Stimulated activated CD8-positive, alpha-beta memory T cell treated with anti-CD3 and anti-CD28 coated beads, Interleukin-15, amount 100 ng/mL, for 24 hours (primary cell): ENCODE measurements around the gene SLC7A7.
"Not testable (repeated sequence)": the region's sequence is repeated elsewhere in the genome, so short reads cannot be mapped to it uniquely, and the experiment has no call there.

ENCODE experiments used
- DNase-seq: peaks from one replicate; pipeline ENCODE4 v3.0.0-alpha.2; 2020; ENCODE audit warnings: low read depth

Gene SLC7A7

DNA sequence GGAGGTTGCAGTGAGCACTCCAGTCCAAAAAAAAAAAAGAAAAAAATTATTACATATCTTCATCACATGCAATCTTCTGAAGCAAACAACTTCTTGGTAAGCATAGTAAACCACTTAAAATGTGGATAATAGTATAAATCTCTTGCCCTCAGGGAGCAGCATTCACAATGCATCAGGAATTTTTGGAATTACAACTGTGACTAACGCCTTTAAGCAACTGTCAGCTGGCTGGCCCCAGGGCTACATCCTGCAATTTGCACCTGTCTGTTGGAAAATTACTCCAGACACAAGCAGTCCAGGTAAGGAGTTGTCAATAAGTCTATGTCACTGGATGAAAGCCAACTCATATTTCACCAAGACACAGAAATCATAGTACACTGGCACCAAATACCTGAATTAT is 5.5 kb upstream of the SLC7A7 start:
- DNase-seq = no peak

DNA sequence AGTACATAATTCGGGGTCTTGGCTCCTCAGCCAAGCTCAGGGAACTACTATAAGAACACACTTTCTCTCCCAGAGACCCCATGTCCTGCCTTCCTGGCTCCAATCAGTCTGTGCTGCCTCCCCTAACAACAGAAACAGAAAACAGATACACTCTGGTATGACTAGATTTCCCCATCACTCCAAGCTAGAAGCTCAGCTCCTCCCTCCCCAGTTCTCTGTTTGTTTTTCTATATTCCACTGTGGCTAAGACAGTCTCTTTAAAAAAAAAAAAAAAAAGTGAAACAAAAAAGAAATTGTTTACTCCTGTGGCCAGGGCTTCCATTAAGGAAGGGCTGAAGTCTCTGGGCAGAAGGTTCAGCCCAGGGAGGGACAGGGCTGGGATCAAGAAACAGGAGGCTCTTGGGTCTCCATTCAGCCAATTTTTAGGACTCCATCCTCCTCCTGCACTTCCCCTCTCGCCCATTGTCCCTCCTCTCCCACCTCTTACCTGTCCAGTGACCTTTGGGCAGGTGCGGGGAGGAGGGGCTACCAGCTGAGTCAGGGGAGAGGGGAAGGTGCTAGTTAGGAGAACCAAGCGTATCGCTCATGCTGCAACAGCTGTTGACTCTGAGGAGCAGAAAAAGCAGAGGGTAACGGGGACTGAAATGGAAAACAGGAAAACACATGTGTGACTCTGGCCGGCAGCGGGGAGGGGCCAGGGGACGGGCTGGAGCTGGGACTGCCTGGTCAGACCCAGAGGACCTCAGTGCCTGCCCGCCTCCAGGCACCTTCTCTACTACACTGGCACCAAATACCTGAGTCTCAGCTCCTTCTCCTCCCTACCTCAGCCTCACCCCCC is 4.1 kb upstream of the SLC7A7 start:
- no peak for DNase-seq

DNA sequence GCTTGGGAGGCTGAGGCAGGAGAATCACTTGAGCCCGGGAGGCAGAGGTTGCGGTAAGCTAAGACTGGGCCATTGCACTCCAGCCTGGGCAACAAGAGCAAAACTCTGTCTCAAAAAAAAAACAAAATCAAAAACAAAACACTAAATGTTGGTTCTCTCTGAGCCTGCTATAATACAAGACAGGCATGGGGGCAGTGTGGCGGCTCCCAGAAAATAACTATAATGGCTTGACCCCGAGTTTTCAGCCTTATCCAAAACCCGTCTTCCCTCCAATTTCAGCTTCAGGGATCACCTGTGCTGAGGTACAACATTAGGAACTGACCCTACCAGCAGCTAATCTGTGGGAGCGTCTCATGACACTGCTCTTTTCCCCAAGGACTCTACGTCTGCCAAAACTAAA is 862 bp downstream of the SLC7A7 start:
- no peak for DNase-seq

DNA sequence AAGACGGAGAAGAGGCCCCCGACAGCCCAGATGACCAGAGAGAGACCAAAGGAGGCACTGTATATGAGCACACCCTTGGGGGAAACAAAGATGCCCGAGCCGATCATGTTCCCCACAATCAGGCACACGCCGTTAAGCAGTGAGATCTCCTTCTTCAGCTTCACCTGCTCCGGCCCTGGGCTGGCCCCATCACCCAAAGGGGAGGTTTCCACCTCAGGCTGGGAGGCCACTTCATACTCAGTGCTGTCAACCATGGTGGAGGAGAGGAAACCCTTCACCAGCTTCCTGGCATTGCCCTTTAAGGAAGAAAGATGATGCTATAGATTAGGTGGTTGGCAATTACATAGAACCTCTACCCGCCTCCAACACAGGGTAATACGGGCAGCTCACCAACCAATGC is 2.1 kb downstream of the SLC7A7 start:
- DNase-seq = no peak

DNA sequence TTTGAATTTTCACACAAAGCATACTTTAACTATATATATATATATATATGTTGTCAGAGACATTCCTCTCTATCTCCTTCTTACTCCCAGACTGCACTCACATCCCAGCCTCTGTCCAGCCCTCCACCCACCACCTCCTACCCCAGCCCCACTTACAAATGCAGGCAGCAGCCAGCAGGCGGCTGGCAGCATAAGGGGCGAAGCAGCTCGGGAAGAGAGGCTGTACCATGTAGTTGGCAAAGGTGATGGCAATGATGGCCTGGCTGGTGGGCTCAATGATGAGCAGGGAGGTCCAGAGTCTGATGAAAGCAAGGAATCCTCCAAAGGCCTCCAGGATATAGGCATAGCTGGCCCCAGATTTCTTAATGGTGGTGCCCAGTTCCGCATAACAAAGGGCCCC is 2.5 kb downstream of the SLC7A7 start:
- no peak for DNase-seq

DNA sequence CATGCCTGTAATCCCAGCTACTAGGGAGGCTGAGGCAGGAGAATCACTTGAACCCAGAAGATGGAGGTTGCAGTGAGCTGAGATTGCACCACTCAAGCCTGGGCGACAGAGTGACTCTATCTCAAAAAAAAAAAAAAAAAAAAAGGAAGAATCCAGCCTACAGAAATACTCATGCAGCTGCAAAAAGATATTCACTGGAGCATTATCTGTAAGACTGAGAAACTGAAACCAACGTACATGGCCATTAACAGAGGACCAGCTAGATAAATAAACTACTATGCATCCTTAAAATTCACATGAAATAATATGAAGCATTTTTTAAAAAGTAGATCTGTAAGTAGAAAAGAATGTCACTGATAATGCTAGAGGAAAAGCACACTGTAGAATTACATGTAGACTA is 3.5 kb downstream of the SLC7A7 start:
- no peak for DNase-seq

DNA sequence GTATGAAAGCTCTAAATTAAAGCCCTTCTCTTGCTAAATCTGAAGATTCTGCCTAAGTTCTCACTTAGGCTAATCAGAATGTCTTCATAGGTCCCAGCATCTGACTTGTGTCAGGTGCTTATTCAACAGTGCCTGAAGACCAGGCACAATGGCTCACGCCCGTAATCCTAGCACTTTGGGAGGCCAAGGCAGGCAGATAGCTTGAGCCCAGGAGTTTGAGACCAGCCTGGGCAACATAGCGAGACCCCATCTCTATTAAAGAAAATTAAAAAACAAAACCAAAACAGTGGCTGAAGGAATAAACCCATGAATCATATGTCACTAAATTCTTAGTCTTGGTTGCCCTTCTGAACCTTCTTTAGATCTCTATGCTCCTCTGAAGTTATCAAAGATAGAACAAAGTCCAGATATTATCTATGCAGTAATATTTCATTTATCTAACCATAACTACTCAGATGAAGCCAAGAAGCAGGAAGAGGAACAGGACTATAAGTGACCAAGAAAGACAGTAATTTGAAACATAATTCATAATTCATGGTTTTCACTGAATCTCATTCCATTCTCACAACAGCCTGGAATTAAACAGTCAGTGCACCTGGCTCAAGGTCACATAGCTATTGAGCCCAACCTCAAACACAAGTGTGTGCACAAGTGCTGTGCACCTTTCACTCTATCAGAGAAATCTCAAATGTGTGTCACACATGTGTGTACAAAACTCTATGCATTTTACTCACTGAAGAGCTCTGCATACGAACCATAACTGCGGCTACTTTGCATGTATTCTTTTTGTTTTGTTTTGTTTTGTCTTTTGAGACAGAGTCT is 6.6 kb downstream of the SLC7A7 start:
- DNase-seq = no peak

DNA sequence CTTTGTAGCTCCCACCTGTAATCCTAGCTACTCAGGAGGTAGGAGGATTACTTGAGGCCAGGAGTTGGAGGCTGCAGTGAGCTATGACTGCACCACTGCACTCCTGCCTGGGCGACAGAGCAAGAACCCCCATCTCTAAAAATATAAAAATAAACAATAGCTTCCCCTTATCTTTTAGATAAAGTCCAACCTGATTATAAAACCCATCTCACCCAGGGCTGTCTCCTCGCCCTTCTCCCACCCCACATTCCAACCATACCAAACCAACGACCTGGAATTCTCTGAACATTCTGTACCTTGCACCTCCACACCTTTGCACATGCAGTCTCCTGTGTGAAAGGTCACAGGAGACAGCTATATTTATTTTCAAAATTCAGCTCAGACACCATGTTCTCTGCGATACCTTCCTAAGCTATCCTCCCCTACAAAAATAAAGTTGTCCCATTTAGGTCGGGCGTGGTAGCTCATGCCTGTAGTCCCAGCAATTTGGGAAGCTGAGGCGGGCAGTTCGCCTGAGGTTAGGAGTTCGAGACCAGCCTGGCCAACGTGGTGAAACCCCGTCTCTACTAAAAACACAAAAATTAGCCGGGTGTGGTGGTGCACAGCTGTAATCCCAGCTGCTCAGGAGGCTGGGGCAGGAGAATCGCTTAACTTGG is 7.7 kb downstream of the SLC7A7 start:
- no peak for DNase-seq

DNA sequence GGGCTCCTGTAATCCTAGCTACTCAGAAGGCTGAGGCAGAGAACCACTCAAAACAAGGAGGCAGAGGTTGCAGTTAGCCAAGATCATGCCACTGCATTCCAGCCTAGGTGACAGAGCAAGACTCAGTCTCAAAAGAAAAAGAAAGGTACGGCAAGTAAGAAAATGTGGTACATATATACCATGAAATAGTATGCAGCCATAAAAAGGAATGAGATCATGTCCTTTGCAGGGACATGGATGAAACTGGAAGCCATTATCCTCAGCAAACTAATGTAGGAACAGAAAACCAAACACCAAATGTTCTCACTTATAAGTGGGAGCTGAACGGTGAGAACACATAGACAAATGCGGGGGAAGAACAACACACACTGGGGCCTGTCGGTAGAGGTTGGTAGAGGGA is 10.0 kb downstream of the SLC7A7 start:
- not testable (repeated sequence) for DNase-seq

DNA sequence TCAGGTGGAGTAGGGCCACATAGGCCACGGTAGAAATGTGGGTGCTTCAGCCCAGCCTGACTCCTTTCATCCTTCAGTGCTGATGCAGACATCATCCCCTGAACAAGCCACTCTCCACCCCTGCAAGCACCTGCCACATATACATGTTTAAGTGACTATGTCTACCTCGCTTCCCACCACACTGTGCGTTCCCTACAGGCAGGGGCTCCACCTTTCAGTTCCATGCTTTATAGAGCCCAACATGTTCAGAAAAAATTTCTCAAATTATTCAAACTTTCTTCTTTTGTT is 11.6 kb downstream of the SLC7A7 start:
- DNase-seq = no peak

DNA sequence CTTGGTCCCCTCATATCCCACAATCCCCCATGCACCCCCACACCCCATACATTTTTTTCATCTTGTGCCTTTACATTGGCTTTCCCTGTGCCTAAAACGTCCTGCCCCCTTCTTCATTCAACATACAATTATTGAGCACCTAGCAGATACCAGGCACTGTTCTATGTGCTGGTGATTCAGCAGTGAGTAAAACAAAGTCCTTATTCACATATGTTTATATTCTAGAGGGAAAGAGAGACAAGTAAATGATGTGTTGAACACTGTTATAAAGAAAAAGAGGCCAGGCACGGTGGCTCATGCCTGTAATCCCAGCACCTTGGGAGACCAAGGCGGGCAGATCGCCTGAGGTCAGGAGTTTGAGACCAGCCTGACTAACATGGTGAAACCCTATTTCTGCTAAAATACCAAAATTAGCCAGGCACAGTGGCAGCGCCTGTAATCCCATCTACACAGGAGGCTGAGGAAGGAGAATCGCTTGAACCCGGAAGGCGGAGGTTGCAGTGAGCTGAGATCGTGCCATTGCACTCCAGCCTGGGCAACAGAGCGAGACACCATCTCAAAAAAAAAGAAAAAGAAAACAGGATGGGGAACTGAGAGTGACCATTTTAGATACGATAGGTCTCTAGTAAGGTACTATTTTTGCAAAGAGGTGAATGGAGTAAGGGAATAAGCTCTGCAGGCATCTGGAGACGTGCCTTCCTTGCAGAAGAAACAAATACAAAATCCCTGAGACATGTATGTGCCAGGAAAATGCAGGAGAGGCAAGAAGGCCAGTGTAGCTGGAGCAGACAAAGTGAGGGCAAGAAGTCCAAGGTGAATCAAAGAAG is 12.2 kb downstream of the SLC7A7 start:
- DNase-seq = no peak

DNA sequence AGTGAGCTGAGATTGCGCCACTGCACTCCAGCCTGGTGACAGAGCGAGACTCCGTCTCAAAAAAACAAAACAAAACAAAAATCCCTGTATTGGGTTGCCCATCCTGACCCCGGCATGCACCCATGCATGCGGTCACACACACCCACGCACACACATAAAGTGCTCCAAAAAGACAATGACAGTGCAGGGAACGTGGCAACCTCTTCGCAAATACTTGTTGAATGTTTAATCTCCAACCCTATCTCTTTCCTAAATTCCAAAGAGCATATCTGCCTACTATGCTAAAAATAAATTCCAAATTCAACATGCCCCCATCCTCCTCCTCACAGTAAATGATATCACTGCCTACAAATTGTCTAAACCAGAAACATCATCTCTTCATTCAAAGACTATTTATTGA is 13.5 kb downstream of the SLC7A7 start:
- no peak for DNase-seq

DNA sequence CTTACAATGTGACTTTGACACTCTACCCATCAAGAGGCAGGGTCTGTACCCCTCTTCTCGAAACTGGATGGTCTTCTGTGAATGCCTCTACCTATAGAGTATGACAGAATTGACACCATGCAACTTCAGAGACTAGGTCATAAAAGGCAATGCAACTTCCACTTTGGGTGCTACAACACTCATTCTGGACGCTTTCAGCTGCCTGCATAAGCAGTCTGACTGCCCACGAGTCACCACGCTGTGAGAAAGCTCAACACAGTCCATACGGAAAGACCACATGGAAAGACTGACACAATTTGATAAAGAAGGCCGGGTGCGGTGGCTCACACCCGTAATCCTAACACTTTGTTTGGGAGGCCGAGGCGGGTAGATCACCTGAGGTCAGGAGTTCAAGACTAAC is 14.9 kb downstream of the SLC7A7 start:
- no peak for DNase-seq

DNA sequence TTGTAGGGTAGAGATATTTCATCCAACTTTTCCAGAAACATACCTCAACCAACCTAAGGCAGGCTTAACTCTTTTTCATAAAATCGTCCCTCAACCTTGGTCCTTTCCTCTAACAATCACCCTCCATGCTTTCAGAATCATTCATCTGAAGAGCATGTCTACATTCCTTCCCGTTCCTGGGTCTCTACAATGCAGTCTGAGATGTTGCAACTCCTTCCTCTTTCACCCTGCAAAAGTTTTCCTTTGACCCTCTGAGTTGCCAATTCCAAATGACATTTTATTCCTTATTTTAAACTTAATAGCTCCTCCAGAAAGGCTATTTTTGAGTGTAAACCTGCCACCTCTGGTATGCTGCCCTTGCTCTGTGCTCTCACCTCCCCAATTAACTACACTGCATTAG is 16.7 kb downstream of the SLC7A7 start:
- DNase-seq = no peak

DNA sequence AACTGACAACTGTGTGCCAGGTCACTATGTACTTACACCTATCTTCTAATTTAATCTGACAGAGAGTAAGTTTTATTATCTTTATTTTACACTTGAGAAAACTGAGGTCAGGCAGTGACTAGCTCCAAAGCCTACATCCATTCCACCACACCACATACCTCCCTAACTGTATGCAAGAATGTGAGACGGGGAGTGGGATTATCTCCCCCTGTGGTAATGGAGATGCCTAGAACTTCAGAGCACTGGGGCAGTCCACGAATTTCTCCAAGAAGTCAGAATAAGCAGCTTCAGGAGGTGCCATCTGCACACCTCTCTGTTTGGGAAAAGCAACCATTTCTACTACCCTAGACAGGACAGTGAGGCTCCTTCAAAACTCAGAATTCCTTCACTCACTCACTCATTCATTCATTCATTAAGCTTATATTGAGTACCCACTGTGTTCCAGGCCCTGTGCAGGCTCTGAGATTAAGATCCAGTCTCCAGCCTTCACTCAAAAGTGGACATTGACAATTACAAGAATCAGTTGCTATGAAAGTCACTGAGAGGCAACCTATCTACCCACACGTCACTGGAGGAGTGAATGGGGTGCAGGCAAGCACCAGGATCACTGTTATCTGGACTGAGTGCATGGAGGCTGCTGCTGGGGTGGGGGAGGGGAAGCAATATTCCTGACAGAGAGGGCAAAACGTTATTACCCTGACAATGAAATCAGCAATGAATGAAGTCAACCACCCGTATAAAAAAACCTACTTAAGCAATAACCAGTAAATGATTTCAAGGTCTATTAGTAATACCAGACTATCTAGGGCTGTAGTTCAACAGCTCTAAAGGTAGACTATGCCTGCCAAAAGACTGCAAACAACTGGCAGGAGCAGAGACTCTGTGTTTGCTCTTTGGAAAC is 18.0 kb downstream of the SLC7A7 start:
- DNase-seq = no peak

DNA sequence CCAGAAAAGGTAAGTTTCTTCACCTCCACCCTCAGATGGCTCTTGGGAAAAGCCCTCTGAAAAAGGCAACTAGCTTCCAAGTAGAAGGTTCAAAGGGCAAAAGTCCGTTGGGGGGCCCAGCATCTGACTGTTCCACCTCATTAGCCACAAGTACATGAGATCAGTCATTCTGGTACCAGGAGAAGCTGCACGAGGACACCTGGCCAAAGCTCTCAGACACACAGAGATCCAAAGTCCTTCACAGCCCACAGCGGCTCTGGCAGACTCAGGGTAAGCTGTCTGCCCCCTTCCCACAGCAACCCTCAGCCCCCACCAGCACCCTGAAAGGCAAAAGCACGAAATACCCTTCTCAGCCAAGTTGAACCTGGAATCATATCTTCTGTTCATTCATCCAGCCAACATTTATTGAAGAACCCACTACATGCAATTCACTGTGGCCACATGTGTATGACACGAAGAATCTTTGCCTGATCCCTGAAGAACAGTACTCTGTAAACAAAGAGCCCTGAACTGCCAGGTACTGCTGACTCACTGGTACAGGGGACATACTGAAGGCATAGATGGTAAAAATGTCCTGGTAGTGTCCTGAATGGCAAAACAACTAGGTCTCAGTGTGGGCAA is 19.0 kb downstream of the SLC7A7 start:
- DNase-seq = no peak

DNA sequence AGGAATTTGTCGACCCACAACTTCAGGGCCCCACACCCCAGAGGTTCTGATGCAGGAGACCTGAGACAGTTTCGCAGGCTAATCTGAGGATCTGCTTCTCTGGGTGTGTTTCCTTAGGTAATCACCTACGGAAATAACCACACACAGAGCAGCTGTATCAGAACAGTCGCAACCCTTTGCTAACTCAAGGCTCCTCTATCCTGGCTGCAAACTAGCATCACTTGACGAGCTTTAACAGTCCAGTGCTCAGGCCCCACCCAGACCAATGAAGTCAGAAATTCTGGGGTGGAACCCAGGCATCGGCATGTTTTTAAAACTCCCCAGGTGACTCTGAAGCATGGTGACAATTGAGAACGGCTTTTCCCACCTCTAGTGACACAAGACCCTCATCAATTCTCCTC is 20.7 kb downstream of the SLC7A7 start:
- DNase-seq = no peak

DNA sequence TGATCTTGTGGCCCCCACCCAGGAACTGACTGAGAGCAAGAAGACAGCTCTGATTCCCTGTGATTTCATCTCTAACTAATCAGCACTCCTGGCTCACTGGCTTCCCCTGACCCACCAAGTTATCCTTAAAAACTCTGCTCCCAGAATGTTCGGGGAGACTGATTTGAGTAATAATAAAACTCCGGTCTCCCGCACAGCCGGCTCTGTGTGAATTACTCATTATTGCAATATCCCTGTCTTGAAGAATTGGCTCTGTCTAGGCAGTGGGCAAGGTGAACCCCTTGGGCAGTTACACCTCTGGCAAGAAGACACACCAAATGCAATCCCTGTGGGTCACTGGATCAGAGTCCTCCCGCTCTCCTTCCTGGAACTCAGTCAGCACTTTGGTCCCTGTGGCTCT is 21.3 kb downstream of the SLC7A7 start:
- no peak for DNase-seq

DNA sequence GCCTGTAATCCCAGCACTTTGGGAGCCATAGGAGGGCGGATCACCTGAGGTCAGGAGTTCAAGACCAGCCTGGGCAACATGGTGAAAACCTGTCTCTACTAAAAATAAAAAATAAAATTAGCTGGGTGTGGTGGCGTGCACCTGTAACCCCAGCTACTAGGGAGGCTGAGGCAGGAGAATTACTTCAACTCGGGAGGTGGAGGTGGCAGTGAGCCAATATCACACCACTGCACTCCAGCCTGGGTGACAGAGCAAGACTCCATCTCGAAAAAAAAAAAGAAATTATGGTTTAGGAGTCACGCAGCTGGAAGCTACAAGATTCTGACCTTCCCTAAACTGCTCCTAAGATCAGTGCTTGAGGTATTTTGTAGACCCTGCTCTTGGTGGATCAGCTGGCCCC is 21.7 kb downstream of the SLC7A7 start:
- DNase-seq = not testable (repeated sequence)

DNA sequence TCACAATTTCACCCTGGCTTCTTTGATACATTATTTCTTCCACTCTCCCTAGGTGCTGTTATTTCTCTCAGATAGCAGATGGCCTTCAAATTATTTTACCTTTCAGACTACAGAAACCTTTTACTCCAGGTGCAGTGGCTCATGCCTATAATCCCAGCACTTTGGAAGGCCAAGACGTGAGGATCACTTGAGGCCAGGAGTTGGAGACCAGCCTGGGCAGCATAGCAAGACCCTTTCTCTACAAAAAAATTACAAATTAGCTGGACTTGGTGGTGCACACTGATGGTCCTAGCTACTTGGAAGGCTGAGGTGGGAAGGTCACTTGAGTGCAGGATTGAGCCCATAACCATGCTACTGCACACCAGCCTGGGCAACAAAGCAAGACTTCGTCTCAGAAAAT is 23.1 kb downstream of the SLC7A7 start:
- no peak for DNase-seq

DNA sequence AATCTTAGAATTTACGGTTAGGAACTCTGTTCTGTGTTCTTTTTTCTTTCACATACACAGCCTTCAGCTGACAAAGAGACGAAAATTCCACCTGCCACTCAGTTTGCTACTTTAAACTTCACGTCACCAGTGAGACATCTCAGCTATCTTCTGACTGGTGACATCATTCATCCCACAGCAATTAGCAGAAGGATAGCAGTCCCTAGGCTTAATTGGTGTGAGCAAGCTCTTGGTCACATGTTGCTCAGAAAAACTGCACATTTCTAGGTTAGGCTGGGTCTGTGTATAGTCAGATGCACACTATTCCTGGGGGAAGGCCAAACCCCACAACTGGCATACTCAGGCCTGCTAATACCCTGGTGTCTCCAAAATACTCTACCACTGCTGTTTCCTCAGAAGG is 23.9 kb downstream of the SLC7A7 start:
- DNase-seq = no peak
